Naive B cell (primary cell): ENCODE results near the gene SOX15. TPM values are rescaled to one million over a fixed set of nuclear protein-coding genes. Genes with fewer than 3 reads are reported as not detected.

Experiments
- ATAC-seq, 2 donors: fragments of 150-1000 bp; cut with Tn5 transposase; 2 replicates each; pipeline ENCODE4 v1.10.0; 2021; ENCODE audit warnings: low read depth in 2 of 2, mild to moderate bottlenecking in 2 of 2, moderate library complexity in 2 of 2
- DNase-seq: peaks from one replicate; pipeline ENCODE4 v3.0.0; 2022
- H3K27ac Mint-ChIP-seq, 6 donors: one replicate each; pipeline ENCODE4 v1.8.0; 2020 to 2022; ENCODE audit warnings: mild to moderate bottlenecking in 6 of 6, mixed read lengths in 6 of 6, moderate library complexity in 5 of 6, inconsistent platforms in 2 of 6
- H3K27me3 Mint-ChIP-seq, 3 donors: one replicate each; pipeline ENCODE4 v1.8.0; 2021 to 2022; ENCODE audit warnings: mixed read lengths in 3 of 3, mild to moderate bottlenecking in 1 of 3
- H3K36me3 Mint-ChIP-seq, 2 donors: one replicate each; pipeline ENCODE4 v1.8.0; 2020 to 2022; ENCODE audit warnings: mixed read lengths in 2 of 2, inconsistent platforms in 1 of 2, mild to moderate bottlenecking in 1 of 2
- H3K4me1 Mint-ChIP-seq, 3 donors: one replicate each; pipeline ENCODE4 v1.8.0; 2020 to 2022; ENCODE audit warnings: mixed read lengths in 3 of 3, inconsistent platforms in 1 of 3, mild to moderate bottlenecking in 1 of 3, moderate library complexity in 1 of 3
- H3K4me3 Mint-ChIP-seq, 8 donors: one replicate each; pipeline ENCODE4 v1.8.0; 2020 to 2022; ENCODE audit warnings: mild to moderate bottlenecking in 8 of 8, mixed read lengths in 8 of 8, moderate library complexity in 8 of 8, inconsistent platforms in 2 of 8
- H3K9me3 Mint-ChIP-seq, 7 donors: one replicate each; pipeline ENCODE4 v1.8.0; 2020 to 2022; ENCODE audit warnings: mixed read lengths in 7 of 7, mild to moderate bottlenecking in 5 of 7, inconsistent platforms in 2 of 7, moderate library complexity in 1 of 7
- polyA plus RNA-seq, 6 donors: library from polyadenylated mRNA; unstranded; fragments of 300-500 nt; fragmentation: Illumina TruSeq; gene quantifications; one replicate each; pipeline ENCODE4 v1.2.3, GENCODE V29; 2021; ENCODE audit warnings: low read depth in 6 of 6

Gene SOX15
- polyA plus RNA-seq, 6 donors from 2014 or later: not detected

GRCh38 chr17:7579001-7579833 is 10.7 kb downstream of the SOX15 start, which contains the start of gene CD68:
Gene CD68 (plus strand): TSS chr17:7579638. CDS start chr17:7579678, 40 bp downstream.
- H3K27ac Mint-ChIP-seq: peak within 1 kb of the TSS; percentile 83 to 96 (median 93)
- no peaks in the 10 kb centered on the region for H3K27me3 Mint-ChIP-seq
- peak within 1 kb of the TSS; percentile 56 to 97 (median 81) for H3K4me3 Mint-ChIP-seq
- ATAC-seq (peak; percentile 63), DNase-seq (peak; percentile 79)
- peaks cover 7 to 17% of the 10 kb centered on the region in 2 donors for H3K36me3 Mint-ChIP-seq
- peaks cover 44 to 90% (median 58%) of the 10 kb centered on the region in 3 donors for H3K4me1 Mint-ChIP-seq
- H3K9me3 Mint-ChIP-seq: no peaks in the 10 kb centered on the region

GRCh38 chr17:7577327-7578199 is 12.3 kb downstream of the SOX15 start:
- Mint-ChIP-seq H3K27me3 (no peaks in the 10 kb centered on the region), H3K4me1 (peaks cover 45 to 82% (median 64%) of the 10 kb centered on the region in 3 donors), H3K9me3 (peaks cover 0 to 1% (median 0%) of the 10 kb centered on the region in 7 donors), H3K4me3 (peak overlapping the region in 3 of 8 donors; percentile 19 to 97 (median 61)), H3K27ac (peak overlapping the region in 4 of 6 donors; percentile 69 to 92 (median 80)), H3K36me3 (peaks cover 5 to 17% of the 10 kb centered on the region in 2 donors)
- no peak for DNase-seq
- ATAC-seq: no peak

- Mint-ChIP-seq H3K27me3 (no peaks in the 10 kb centered on the region), H3K9me3 (peaks cover 0 to 1% (median 0%) of the 10 kb centered on the region in 7 donors), H3K27ac (peak overlapping the region in 3 of 6 donors; percentile 57 to 92 (median 57)), H3K4me1 (peaks cover 47 to 80% (median 65%) of the 10 kb centered on the region in 3 donors), H3K4me3 (peak overlapping the region in 3 of 8 donors; percentile 34 to 97 (median 72)), H3K36me3 (peaks cover 7 to 17% of the 10 kb centered on the region in 2 donors)
- DNase-seq (no peak), ATAC-seq (no peak)
Observed at GRCh38 chr17:7576432-7576937, 13.4 kb downstream of the SOX15 start.

GRCh38 chr17:7575959-7576358 is 13.9 kb downstream of the SOX15 start:
- no peaks in the 10 kb centered on the region for H3K27me3 Mint-ChIP-seq
- peaks cover 7 to 17% of the 10 kb centered on the region in 2 donors for H3K36me3 Mint-ChIP-seq
- peak overlapping the region in 4 of 6 donors; percentile 39 to 60 (median 57) for H3K27ac Mint-ChIP-seq
- DNase-seq (no peak), ATAC-seq (no peak)
- H3K4me3 Mint-ChIP-seq: peak overlapping the region in 3 of 8 donors; percentile 9 to 97 (median 35)
- peaks cover 0 to 1% (median 0%) of the 10 kb centered on the region in 7 donors for H3K9me3 Mint-ChIP-seq
- peaks cover 45 to 79% (median 65%) of the 10 kb centered on the region in 3 donors for H3K4me1 Mint-ChIP-seq

GRCh38 chr17:7575481-7575883 is 14.4 kb downstream of the SOX15 start:
- H3K4me1 Mint-ChIP-seq: peaks cover 43 to 74% (median 61%) of the 10 kb centered on the region in 3 donors
- DNase-seq: no peak
- peaks cover 0 to 1% (median 0%) of the 10 kb centered on the region in 7 donors for H3K9me3 Mint-ChIP-seq
- H3K27ac Mint-ChIP-seq: peak overlapping the region in 4 of 6 donors; percentile 56 to 99 (median 82)
- ATAC-seq: no peak
- no peaks in the 10 kb centered on the region for H3K27me3 Mint-ChIP-seq
- peaks cover 9 to 17% of the 10 kb centered on the region in 2 donors for H3K36me3 Mint-ChIP-seq
- H3K4me3 Mint-ChIP-seq: peak overlapping the region in 5 of 8 donors; percentile 9 to 99 (median 56)

- H3K4me3 Mint-ChIP-seq: peak overlapping the region; percentile 95 to 100 (median 98)
- H3K9me3 Mint-ChIP-seq: peaks cover 0 to 1% (median 0%) of the 10 kb centered on the region in 7 donors
- no peaks in the 10 kb centered on the region for H3K27me3 Mint-ChIP-seq
- peak overlapping the region; percentile 70 to 100 (median 99) for H3K27ac Mint-ChIP-seq
- DNase-seq (no peak), ATAC-seq (no peak)
- H3K4me1 Mint-ChIP-seq: peaks cover 32 to 64% (median 50%) of the 10 kb centered on the region in 3 donors
- H3K36me3 Mint-ChIP-seq: peaks cover 15 to 17% of the 10 kb centered on the region in 2 donors
Observed at GRCh38 chr17:7574176-7574953, 15.5 kb downstream of the SOX15 start.

GRCh38 chr17:7573324-7574080 is 16.4 kb downstream of the SOX15 start:
- Mint-ChIP-seq H3K27me3 (no peaks in the 10 kb centered on the region), H3K4me3 (peak overlapping the region; percentile 95 to 100 (median 98)), H3K4me1 (peaks cover 24 to 56% (median 41%) of the 10 kb centered on the region in 3 donors), H3K27ac (peak overlapping the region; percentile 99 to 100 (median 99)), H3K9me3 (peaks cover 0 to 1% (median 0%) of the 10 kb centered on the region in 7 donors), H3K36me3 (peaks cover 15 to 17% of the 10 kb centered on the region in 2 donors)
- peak; percentile 88 for DNase-seq
- peak; percentile 44 to 47 for ATAC-seq

GRCh38 chr17:7572588-7573323 is 17.1 kb downstream of the SOX15 start:
- Mint-ChIP-seq H3K36me3 (peaks cover 15 to 16% of the 10 kb centered on the region in 2 donors), H3K9me3 (peaks cover 0 to 1% (median 0%) of the 10 kb centered on the region in 7 donors), H3K4me1 (peaks cover 24 to 49% (median 35%) of the 10 kb centered on the region in 3 donors), H3K4me3 (peak overlapping the region; percentile 95 to 100 (median 98)), H3K27ac (peak overlapping the region; percentile 99 to 100 (median 99)), H3K27me3 (no peaks in the 10 kb centered on the region)
- DNase-seq (peak; percentile 100), ATAC-seq (peak in 1 of 2 donors; percentile 1)

GRCh38 chr17:7572338-7572587 is 17.6 kb downstream of the SOX15 start:
- Mint-ChIP-seq H3K9me3 (peaks cover 0 to 1% (median 0%) of the 10 kb centered on the region in 7 donors), H3K36me3 (peaks cover 14 to 21% of the 10 kb centered on the region in 2 donors), H3K4me3 (peak overlapping the region; percentile 95 to 100 (median 98)), H3K27me3 (no peaks in the 10 kb centered on the region), H3K4me1 (peaks cover 28 to 49% (median 35%) of the 10 kb centered on the region in 3 donors), H3K27ac (peak overlapping the region; percentile 99 to 100 (median 99))
- ATAC-seq: peak; percentile 82
- no peak for DNase-seq

GRCh38 chr17:7570351-7570750 is 19.5 kb downstream of the SOX15 start:
- Mint-ChIP-seq H3K9me3 (peaks cover 0 to 1% (median 0%) of the 10 kb centered on the region in 7 donors), H3K4me3 (peak overlapping the region in 3 of 8 donors; percentile 21 to 97 (median 69)), H3K4me1 (peaks cover 25 to 35% (median 35%) of the 10 kb centered on the region in 3 donors), H3K27ac (peak overlapping the region in 3 of 6 donors; percentile 93 to 99 (median 94)), H3K27me3 (no peaks in the 10 kb centered on the region), H3K36me3 (peaks cover 5 to 22% of the 10 kb centered on the region in 2 donors)
- DNase-seq (no peak), ATAC-seq (no peak)

GRCh38 chr17:7569571-7569970 is 20.3 kb downstream of the SOX15 start:
- peak overlapping the region in 1 of 8 donors; percentile 39 for H3K4me3 Mint-ChIP-seq
- H3K27ac Mint-ChIP-seq: no peak overlapping the region
- ATAC-seq (no peak), DNase-seq (no peak)
- peaks cover 0 to 1% (median 0%) of the 10 kb centered on the region in 7 donors for H3K9me3 Mint-ChIP-seq
- peaks cover 24 to 35% (median 27%) of the 10 kb centered on the region in 3 donors for H3K4me1 Mint-ChIP-seq
- H3K27me3 Mint-ChIP-seq: no peaks in the 10 kb centered on the region
- peaks cover 5 to 22% of the 10 kb centered on the region in 2 donors for H3K36me3 Mint-ChIP-seq
